ENCODE measurements around the gene UFM1.

DNA sequence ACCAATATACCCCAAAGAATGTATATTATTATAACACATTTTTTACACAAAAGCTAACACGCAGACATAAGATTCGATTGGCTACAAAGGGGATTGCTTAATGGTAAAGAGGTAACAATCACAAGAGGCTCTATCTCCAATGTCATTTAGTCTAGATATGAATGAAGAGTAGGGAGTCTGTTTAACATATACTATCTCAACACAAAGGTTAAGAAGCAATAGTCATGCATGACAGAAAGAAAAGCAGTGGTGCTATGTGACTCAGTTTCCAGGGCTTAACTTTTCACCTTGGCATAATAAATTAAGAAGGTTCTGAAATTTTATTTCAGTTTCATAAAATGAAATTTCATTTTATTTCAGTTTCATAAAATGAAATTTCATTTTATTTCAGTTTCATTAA is 33.3 kb downstream of the UFM1 start:
- no peak for TF ChIP-seq CTCF (conservative IDR thresholded peaks at IDR 0.05; ENCODE audit: low read depth, low read length)
- TF ChIP-seq POLR2A (IDR thresholded peaks at IDR 0.05; ENCODE audit: low read depth, low read length): no peak
